ENCODE results near the gene CCSER1.

The CCSER1 gene

GRCh38 chr4:90127706-90128345 lies 632 bp downstream of the CCSER1 start:
- in situ Hi-C loops (cut with MboI; ENCODE audit: low sequenced_read_pairs): no loop called here

- in situ Hi-C loops (cut with MboI; ENCODE audit: low sequenced_read_pairs): no loop called here
These were observed 1.8 kb downstream of the CCSER1 start for GRCh38 chr4:90128961-90129495.

GRCh38 chr4:90130076-90130475 lies 2.9 kb downstream of the CCSER1 start:
- in situ Hi-C loops (cut with MboI; ENCODE audit: low sequenced_read_pairs): no loop called here

DNA sequence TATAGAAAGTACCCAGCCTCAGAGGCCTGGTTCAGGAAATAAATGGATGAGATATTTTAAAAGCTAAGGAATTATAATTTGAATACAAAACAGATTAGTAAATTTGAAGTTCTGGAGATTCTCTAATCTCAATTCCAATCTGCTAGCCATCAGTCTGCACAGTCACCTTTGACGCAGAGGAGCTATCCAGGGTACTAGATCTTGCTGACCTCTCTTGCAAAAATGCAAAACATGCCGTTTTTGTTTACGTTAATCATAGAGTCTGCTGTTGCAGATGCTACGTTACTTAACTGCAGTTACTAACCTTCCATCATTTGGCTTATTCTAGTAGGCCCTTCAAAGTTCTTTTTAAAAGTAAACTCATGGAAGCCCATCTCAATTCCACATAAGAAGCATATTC lies 10.4 kb downstream of the CCSER1 start:
- in situ Hi-C loops (cut with MboI; ENCODE audit: low sequenced_read_pairs): no loop called here

- in situ Hi-C loops (cut with MboI; ENCODE audit: low sequenced_read_pairs): no loop called here
These were observed 14.9 kb downstream of the CCSER1 start for GRCh38 chr4:90142081-90142480.

GRCh38 chr4:90145319-90145718 lies 18.1 kb downstream of the CCSER1 start:
- in situ Hi-C loops (cut with MboI; ENCODE audit: low sequenced_read_pairs): no loop called here

DNA sequence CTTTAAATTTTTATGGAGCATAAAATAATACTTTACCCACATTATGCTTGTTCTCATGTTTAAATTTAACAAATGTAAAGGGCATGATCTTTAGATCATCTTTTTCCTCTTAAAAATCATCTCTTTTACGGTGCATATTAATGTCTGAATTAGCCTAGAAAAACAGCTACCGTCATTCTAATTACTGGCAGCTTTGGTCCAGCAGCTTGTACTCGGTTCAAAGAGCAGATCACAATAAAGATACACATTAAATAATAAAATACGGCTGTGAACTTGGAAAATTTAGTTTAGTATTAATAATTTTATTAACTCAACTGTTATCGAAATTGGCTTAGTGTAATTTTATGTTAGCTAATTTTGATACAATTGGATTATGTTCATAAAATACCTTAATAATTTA lies 19.1 kb downstream of the CCSER1 start:
- in situ Hi-C loops (cut with MboI; ENCODE audit: low sequenced_read_pairs): no loop called here

- in situ Hi-C loops (cut with MboI; ENCODE audit: low sequenced_read_pairs): no loop called here
These were observed 21.5 kb downstream of the CCSER1 start for GRCh38 chr4:90148574-90149148.

DNA sequence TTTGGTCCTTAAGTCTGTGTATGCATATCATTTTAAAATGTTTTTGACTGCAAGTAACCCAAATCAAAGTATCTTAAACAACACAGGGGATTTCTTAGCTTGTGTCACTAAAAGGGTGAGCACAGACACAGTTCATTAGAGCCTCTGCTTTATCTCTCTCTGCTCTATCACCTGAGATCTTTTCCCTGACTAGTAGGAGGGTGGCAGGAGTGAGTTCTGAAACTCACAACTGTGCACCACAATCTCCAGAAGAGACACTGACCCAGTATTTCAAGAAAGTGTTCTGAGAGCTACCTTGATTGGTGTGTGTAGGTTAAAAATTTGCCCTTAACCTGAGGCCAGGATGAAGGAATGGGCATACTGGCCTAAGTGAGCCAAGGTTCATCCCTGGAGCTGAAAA lies 24.8 kb downstream of the CCSER1 start:
- in situ Hi-C loops (cut with MboI; ENCODE audit: low sequenced_read_pairs): no loop called here

GRCh38 chr4:90159193-90159592 lies 32.0 kb downstream of the CCSER1 start:
- in situ Hi-C loops (cut with MboI; ENCODE audit: low sequenced_read_pairs): no loop called here

DNA sequence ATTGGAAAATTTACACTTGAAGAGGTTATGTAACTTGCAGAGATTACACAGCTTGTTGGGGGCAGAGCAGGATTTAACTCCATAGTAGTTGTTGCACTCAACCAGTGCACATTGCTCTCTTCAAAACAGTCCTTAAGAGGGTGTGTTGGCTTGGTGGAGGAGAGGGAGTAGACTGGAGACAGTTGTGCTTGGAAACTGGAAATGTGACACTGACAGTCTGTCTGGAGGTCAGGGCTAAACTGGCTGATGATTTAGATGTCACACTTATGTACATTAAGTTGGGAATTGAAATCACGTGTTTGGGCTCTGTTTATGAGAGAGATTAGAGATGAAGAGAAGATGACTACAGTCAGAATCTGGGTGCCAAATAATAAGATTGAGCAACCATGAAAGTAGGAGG lies 32.9 kb downstream of the CCSER1 start:
- in situ Hi-C loops (cut with MboI; ENCODE audit: low sequenced_read_pairs): no loop called here

- in situ Hi-C loops (cut with MboI; ENCODE audit: low sequenced_read_pairs): no loop called here
These were observed 35.4 kb downstream of the CCSER1 start for GRCh38 chr4:90162566-90162965.

GRCh38 chr4:90163872-90164271 lies 36.7 kb downstream of the CCSER1 start:
- in situ Hi-C loops (cut with MboI; ENCODE audit: low sequenced_read_pairs): no loop called here

- in situ Hi-C loops (cut with MboI; ENCODE audit: low sequenced_read_pairs): no loop called here
These were observed 38.7 kb downstream of the CCSER1 start for GRCh38 chr4:90165883-90166282.

DNA sequence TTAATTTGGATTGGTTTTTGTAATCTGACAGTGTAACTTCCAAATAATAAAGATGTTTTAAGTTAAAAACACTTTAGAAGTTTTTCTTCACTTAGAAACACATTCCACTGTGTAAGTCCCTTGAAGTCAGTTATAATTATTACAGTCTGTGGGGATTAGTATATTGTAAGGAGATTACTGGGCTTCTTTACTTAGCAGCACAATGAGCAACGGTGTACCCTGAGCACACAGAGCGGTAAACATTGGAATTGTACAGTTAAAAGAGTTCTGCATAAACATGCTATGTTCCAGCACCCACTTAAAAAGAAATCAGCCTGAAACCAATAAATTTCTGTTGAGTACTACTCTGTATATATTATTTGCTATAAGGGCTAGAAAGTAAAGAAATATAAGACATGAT lies 44.3 kb downstream of the CCSER1 start:
- in situ Hi-C loops (cut with MboI; ENCODE audit: low sequenced_read_pairs): no loop called here

DNA sequence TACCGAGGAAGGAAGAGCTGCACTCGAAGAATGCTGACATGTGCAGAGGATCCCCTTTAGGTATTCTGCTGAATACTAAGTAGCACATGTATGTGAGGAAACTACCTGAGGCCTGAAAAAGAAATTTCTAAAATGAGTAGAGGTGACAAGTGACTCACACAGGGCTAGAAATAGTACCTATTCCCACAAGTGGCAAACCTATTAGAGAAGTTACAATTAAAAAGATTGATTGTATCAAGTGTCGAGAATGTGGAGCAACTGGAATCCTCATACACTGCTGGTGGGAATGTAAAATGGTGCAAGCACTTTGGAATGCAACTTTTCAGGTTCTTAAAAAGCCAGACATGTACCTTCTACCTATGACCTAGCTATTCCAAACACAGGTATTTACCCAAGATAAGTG lies 47.4 kb downstream of the CCSER1 start:
- in situ Hi-C loops (cut with MboI; ENCODE audit: low sequenced_read_pairs): no loop called here

GRCh38 chr4:90181644-90182043 lies 54.5 kb downstream of the CCSER1 start:
- in situ Hi-C loops (cut with MboI; ENCODE audit: low sequenced_read_pairs): no loop called here

DNA sequence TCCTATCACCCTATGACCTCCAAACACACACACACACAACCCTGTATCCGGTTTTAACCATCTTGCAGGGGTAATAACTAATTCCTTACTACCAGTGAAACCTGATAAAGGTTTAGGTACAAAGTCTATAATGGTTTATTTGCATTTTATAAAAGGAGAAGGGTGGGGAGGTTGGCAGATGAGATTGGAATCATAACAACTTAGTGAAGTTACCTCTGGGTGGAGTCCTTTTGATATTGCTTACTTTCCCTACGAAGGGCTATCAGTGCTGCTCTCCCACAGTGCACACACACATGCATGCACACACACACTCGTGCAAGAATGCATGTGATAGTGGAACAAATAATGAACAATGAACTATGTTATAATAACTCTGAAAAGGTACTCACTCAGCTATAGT lies 56.1 kb downstream of the CCSER1 start:
- in situ Hi-C loops (cut with MboI; ENCODE audit: low sequenced_read_pairs): no loop called here

GRCh38 chr4:90184560-90184959 lies 57.4 kb downstream of the CCSER1 start:
- in situ Hi-C loops (cut with MboI; ENCODE audit: low sequenced_read_pairs): no loop called here

DNA sequence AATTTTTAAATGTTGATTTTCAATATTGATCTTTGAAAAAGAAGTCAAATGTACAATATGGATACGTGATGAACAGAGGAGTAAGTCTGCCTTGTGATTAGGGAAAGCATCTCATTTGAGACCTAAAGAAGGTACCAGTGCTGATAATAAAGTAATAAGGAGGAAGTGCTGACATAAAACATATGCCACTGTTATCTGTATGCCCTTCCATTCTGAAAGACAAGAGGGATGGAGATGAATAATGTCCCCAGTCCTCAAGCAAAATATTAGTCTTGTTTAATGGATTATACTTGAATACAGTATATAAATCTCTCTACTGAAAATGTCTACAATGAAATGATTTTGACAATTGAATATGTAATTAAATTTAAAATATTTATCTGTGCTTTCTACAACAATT lies 58.2 kb downstream of the CCSER1 start:
- in situ Hi-C loops (cut with MboI; ENCODE audit: low sequenced_read_pairs): no loop called here

DNA sequence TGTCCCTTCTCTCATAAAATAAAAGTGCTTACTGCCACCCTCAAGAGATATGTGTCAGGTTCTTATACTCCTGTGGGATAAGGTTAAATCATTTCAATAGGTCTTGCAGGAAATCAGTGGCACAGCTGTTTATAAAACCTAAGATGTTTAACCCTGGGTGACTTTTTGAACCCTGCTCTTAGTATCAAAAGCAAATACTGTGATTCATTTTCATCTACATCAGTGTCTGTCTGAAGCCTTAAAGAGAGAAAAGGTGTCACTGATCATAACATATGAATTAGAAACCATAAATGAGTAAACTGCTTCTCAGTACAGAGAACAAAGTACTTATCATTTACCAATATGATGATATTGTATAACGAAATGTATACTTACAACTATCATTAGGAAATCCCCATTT lies 59.0 kb downstream of the CCSER1 start:
- in situ Hi-C loops (cut with MboI; ENCODE audit: low sequenced_read_pairs): no loop called here

DNA sequence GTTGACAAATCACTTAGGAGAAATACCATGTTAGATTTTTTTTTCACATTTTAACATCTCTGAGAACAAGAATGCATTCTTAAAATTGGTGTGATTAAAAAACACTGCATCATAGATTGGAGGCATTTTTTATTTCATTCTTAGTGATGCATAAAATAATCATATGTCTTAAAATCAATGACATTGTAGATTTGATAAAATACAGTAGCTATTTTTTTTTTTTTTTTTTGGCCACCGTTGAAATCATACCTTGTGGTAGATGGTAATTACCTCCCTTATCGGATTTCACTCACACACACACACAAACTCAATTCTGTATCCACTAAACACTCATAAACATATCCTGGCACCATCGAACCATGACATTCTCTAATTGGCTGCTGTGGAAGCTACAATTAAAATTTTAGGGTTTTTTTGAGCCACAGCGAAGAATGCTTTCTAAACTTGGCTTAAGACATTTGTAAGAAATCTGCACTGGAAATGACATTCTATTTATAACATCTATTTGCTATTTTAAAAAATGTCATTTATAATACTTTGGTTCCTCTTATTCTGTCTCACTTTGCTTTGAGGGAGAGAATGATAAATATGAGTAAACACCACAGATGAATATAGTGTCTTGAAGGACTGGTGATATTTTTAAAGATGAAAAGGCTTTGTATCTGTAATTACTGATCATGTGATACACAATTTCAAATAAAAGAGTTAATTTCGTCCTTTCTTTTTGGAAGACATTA lies 60.1 kb downstream of the CCSER1 start:
- in situ Hi-C loops (cut with MboI; ENCODE audit: low sequenced_read_pairs): no loop called here
